NOMO-1 treated with DMSO at 0.1 percent for 48 hours (cell line): ENCODE data around the gene SCN4A.
"Not testable (repeated sequence)": the region's sequence is repeated elsewhere in the genome, so short reads cannot be mapped to it uniquely, and the experiment has no call there.

Experiments
- DNase-seq: peaks from one replicate; lab custom pipeline; 2025; ENCODE audit not compliant: unreplicated experiment; lab: John Stamatoyannopoulos, UW

Gene SCN4A

GRCh38 chr17:63918305-63918704, 54.4 kb downstream of the SCN4A start:
- no peak for DNase-seq

GRCh38 chr17:63917646-63918045, 55.1 kb downstream of the SCN4A start:
- DNase-seq, result no peak

DNA sequence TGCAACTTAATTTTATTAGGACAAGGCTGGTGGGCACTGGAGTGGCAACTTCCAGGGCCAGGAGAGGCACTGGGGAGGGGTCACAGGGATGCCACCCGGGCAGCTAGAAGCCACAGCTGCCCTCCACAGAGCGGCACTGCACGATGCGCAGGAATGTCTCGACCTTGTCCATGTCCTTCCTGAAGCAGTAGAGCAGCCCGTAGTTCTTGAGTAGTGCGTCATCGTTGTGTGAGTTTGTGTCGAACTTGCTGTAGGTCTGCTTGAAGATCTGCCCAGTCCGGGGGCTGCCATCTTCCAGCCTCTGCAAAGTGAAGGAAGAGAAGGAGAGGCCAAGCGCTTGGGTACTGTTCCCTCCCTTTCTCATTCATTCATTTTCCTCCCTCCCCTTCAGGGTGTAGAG, 55.5 kb downstream of the SCN4A start:
- DNase-seq, result not testable (repeated sequence)

DNA sequence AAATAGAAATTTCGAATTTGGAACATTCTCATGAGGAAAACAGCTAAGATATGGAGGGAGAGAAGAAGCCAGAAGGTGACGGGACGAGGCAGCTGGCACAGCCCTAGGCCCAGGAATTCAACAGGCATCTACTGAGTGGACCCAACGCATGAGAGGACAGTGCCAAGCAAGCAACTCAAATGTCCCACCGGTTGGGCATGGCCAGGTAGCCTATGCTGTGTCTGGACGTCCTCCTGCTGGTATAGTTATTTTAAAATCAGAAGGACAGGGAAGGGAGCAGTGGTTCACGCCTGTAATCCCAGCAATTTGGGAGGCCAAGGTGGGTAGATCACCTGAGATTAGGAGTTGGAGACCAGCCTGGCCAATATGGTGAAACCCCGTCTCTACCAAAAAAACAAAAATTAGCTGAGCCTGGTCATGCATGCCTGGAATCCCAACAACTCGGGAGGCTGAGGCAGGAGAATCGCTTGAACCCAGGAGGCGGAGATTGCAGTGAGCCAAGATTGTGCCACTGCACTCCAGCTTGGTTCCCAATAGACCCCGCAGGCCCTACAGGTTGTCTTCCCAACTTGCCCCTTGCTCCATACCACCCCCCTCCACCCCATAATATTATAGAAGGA, 56.0 kb downstream of the SCN4A start:
- DNase-seq, result no peak

- DNase-seq, result peak; percentile 43
These were observed 57.0 kb downstream of the SCN4A start for GRCh38 chr17:63915753-63916152.

DNA sequence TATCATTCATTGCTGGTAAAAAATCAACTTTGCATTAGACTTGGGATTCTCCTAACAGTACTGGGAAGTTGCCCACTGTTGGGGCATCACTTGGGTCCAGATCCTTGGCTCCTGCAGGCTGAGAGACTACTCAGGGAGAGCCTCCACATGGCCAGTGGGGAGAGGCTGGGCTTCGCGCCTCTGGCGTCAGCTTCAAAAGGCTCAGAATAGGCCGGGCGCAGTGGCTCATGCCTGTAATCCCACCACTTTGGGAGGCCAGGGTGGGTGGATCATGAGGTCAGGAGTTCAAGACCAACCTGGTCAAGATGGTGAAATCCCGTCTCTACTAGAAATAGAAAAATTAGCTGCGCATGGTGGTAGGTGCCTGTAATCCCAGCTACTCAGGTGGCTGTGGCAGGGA, 58.2 kb downstream of the SCN4A start:
- DNase-seq, result no peak

DNA sequence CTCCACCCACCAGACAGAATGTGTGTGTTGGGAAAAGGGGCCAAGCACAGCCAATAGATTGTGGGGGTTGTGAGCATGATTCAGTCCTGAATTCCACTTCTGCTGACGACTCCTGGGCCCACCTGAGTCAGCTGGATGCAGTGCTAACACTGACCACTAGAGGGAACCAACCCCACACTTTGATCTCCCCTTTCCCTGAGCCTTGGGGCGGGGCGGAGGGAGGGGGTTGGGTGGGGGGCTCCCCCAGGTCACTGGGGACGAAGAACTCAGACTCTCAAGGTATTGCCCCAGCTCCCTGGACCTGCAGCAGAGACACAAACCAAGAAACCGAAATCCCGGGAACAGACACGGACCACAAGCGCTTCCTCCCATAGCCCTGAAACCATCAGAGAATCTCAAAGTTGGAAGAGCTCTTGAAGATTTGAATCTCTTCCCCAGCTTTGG, 61.0 kb downstream of the SCN4A start:
- DNase-seq, result peak; percentile 24

DNA sequence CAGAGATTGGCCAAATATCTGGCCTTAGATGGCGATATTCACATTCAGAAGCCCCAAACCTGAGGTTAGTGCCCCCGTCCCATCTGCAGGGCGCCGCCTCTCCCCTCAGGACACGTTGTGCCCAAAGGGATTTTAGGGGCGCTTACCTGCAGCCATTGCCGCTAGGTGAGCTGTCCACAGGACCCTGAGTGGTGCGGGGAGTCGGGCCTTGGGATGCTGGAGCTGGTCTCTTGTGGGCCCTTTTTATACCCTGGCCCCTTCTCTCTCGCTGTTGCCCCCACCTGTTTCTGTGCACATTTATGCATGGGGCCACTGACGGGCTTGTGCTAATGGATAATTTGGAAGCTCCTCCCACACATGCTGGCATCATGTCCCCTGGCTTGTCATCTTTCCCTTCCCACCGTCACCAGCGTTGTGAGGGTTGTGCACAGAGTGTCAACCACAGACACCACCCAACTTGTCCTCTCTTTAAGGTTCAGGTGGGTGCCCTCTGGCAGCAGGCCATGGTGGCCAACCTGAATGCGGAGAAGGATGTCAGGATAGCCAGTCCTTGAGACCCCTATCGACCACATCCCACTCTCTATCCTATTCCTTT, 61.6 kb downstream of the SCN4A start, which contains the start of gene CSHL1:
CSHL1 (minus strand) TSS at position 218 of the 595 bp plus-strand sequence; CDS start at position 156, 62 bp downstream.
- no peak for DNase-seq

DNA sequence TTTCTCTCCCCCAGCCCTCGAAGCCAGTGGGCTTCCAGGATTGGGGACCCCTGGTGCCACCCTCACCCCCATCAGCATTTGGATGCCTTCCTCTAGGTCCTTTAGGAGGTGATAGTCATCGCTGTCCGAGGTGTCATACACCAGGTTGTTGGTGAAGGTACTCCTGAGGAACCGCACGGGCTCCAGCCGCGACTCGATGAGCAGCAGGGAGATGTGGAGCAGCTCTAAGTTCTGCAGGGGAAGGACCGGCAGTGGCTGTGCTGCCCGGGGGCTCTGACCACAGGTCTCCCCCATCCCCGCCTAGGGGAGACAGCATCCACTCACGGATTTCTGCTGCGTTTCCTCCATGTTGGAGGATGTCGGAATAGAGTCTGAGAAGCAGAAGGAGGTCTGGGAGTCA, 62.6 kb downstream of the SCN4A start:
- DNase-seq, result no peak

DNA sequence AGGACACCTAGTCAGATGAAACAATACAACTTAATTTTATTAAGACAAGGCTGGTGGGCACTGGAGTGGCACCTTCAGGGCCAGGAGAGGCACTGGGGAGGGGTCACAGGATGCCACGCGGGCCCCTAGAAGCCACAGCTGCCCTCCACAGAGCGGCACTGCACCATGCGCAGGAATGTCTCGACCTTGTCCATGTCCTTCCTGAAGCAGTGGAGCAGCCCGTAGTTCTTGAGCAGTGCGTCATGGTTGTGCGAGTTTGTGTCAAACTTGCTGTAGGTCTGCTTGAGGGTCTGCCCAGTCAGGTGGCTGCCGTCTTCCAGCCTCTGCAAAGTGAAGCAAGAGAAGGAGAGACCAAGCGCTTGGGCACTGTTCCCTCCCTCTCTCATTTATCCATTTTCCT, 63.1 kb downstream of the SCN4A start:
- not testable (repeated sequence) for DNase-seq

DNA sequence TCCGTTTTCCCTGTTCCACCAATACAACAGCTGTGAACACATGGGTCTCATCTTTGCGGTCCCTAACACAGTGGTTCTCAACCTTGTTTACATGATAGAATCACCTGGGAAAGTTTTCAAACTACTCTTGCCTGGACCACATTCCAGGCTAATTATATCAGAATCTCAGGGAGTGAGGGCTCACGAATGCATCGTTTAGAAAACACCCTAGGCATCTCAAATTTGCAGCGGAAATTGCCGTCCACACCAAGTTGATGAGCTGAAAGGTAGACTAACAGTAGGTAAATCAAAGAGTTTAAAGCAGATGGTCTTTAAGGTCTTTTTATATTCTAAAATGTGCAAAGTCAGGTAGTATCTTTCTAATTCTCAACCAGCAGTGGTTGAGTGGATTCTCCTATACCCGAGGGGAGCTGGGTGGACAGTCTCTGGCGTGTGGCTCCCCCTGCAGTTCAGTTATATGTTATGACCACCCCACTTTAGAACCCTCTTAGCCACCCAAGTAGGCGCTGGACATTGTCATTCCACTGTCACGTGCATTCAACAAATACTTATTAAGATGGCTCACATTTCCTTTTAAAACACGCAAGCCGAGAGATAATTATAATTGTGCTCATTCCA, 65.4 kb downstream of the SCN4A start:
- DNase-seq, result not testable (repeated sequence)

- not testable (repeated sequence) for DNase-seq
These were observed 67.9 kb downstream of the SCN4A start for GRCh38 chr17:63904796-63905195.

- DNase-seq, result not testable (repeated sequence)
These were observed 68.9 kb downstream of the SCN4A start for GRCh38 chr17:63903787-63904201.

GRCh38 chr17:63901971-63902370, 70.7 kb downstream of the SCN4A start:
- not testable (repeated sequence) for DNase-seq

GRCh38 chr17:63898899-63899798, 73.6 kb downstream of the SCN4A start:
- DNase-seq, result not testable (repeated sequence)

DNA sequence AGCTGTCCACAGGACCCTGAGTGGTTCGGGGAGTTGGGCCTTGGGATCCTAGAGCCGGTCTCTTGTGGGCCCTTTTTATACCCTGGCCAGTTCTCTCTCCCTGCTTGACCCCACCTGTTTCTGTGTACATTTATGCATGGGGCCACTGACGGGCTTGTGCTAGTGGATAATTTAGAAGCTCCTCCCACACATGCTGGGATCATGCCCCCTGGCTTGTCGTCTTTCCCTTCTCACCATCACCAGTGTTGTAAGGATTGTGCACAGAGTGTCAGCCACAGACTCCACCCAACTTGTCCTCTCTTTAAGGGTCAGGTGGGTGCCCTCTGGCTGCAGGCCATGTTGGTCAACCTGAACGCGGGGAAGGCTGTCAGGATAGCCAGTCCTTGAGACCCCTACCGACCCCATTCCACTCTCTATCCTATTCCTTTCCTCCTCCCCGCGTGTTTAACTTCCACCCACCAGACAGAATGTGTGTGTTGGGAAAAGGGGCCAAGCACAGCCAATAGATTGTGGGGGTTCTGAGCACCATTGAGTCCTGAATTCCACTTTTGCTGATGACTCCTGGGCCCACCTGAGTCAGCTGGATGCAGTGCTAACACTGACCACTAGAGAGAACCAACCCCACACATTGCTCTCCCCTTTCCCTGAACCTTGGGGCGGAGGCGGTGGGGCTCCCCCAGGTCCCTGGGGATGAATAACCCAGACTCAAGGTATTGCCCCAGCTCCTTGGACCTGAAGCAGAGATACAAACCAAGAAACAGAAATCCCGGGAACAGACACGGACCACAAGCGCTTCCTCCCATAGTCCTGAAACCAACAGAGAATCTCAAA, 76.0 kb downstream of the SCN4A start, which contains the start of gene CSH1:
CSH1 (minus strand) TSS at position 51 of the 831 bp plus-strand sequence. CDS start 63 bp downstream, outside the sequence.
- not testable (repeated sequence) for DNase-seq

- DNase-seq, result not testable (repeated sequence)
These were observed 77.9 kb downstream of the SCN4A start for GRCh38 chr17:63894821-63895220.

GRCh38 chr17:63894021-63894420, 78.7 kb downstream of the SCN4A start:
- DNase-seq, result not testable (repeated sequence)

- DNase-seq, result not testable (repeated sequence)
These were observed 80.2 kb downstream of the SCN4A start for GRCh38 chr17:63892316-63893037.
